Adrenal gland (tissue), 5 donors: Measurements from ENCODE around the gene TEX14.

Experiments used
- POLR2A ChIP-seq, 2 donors: fragments of 450-650 bp; IDR thresholded peaks; one replicate each; pipeline ENCODE4 v1.6.1; 2017; ENCODE audit warnings: antibody characterized with exemption in 2 of 2, mild to moderate bottlenecking in 2 of 2, moderate library complexity in 1 of 2
- TF ChIP-seq, protein P1 (sequence below), 6 experiments: fragments of 450-650 bp in 4 of 6; fragments of 200-600 bp in 2 of 6; sonication (generic) in 1 of 6; IDR thresholded peaks; 1 replicate in 5 of 6; 2 replicates in 1 of 6; pipeline versions ENCODE4 v1.5.1 to v1.8.0; 2016 to 2021; ENCODE audit warnings: antibody characterized with exemption in 6 of 6, mild to moderate bottlenecking in 2 of 6, moderate library complexity in 1 of 6
- donor health status: DM: no; HTN: no; CAD: no.

DNA sequence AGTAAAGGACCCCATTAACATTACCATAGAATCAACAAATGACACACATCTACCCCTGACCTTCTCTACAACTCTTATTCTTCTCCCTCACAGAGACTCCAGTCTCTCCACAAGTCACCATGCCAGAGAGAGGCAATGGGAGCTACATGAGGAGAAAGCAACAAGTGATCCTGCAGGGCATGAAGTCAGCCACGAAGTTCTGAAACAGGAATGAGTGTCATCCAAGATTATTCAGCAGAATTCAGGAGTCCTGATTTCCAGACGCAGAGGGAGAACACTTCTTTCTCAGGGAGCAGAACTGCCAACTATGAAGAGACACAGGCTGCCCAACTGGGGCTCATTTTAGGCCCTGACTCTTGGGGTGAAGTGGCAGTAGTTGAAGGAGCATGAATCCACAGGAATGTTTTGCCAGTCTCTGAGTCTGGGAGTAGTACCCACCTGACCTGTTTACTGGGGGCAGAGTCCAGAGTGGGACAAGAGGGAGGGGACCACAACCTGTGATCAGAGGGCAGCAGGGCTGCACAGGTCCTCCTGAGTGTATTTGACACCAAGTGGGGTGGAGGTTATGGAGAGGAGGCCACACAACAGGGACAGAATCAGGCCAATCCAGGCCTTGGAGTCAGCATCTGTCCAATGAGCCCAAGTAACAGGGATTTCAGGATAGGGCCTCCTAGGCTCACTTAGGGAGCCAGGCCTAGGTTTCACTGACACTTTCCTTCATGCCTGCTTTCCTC is 175.0 kb downstream of the TEX14 start:
- TF ChIP-seq, protein P1, sequence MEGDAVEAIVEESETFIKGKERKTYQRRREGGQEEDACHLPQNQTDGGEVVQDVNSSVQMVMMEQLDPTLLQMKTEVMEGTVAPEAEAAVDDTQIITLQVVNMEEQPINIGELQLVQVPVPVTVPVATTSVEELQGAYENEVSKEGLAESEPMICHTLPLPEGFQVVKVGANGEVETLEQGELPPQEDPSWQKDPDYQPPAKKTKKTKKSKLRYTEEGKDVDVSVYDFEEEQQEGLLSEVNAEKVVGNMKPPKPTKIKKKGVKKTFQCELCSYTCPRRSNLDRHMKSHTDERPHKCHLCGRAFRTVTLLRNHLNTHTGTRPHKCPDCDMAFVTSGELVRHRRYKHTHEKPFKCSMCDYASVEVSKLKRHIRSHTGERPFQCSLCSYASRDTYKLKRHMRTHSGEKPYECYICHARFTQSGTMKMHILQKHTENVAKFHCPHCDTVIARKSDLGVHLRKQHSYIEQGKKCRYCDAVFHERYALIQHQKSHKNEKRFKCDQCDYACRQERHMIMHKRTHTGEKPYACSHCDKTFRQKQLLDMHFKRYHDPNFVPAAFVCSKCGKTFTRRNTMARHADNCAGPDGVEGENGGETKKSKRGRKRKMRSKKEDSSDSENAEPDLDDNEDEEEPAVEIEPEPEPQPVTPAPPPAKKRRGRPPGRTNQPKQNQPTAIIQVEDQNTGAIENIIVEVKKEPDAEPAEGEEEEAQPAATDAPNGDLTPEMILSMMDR (IDR thresholded peaks at IDR 0.05) = no peak
- no peak for TF ChIP-seq POLR2A (IDR thresholded peaks at IDR 0.05)
